CD4-positive, alpha-beta T cell treated with Interleukin-15 for 1 hour (primary cell): Measurements from ENCODE around the gene NGDN.
"Not testable (repeated sequence)": the region's sequence is repeated elsewhere in the genome, so short reads cannot be mapped to it uniquely, and the experiment has no call there.

Experiments
- DNase-seq: peaks from one replicate; pipeline ENCODE4 v3.0.0-alpha.2; 2020

NGDN gene, protein sequence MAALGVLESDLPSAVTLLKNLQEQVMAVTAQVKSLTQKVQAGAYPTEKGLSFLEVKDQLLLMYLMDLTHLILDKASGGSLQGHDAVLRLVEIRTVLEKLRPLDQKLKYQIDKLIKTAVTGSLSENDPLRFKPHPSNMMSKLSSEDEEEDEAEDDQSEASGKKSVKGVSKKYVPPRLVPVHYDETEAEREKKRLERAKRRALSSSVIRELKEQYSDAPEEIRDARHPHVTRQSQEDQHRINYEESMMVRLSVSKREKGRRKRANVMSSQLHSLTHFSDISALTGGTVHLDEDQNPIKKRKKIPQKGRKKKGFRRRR

GRCh38 chr14:23469127-23469905, at the start of gene NGDN:
Gene NGDN (plus strand): TSS chr14:23469703. CDS start chr14:23469716, 13 bp downstream.
- DNase-seq: peak; percentile 97

- no peak for DNase-seq
These were observed 47.9 kb upstream of the NGDN start for GRCh38 chr14:23421594-23421993.

- no peak for DNase-seq
These were observed 45.8 kb upstream of the NGDN start for GRCh38 chr14:23423657-23424056.

DNA sequence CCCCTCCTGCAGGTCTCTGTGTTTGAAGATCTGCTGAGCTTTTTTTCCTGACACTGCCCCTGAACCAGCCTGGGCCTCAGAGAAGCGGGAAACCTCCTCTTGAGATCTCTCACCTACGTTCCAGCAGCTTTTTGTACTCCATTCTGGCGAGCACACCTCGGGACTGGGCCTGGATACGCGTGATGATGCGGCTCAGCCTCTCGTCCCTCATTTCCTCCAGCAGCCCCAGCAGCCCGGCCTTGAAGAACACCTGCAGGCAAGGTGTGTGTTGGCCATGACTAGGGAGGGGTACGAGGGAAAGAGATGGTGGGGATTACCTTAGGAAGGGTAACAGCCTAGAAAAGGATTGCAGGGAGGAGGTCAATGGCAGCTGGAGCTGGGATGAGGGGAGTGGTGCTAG, 44.3 kb upstream of the NGDN start:
- DNase-seq: no peak

DNA sequence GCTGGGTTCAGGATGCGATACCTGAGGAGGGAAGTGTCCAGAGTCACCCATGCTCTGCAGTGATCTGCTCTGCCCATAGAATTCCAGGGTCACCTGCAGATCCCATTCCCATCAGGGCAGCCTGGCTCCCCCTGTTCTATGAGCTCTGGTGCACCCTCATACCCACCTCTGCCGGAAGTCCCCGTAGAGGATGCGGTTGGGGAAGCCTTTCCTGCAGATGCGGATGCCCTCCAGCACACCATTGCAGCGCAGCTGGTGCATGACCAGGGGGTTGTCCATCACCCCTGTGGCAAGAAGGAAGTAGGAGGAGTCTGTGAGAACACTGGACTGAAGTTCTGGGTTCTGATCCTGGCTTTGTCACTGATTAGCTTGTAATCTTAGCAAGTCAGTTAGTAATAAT, 43.7 kb upstream of the NGDN start:
- not testable (repeated sequence) for DNase-seq

DNA sequence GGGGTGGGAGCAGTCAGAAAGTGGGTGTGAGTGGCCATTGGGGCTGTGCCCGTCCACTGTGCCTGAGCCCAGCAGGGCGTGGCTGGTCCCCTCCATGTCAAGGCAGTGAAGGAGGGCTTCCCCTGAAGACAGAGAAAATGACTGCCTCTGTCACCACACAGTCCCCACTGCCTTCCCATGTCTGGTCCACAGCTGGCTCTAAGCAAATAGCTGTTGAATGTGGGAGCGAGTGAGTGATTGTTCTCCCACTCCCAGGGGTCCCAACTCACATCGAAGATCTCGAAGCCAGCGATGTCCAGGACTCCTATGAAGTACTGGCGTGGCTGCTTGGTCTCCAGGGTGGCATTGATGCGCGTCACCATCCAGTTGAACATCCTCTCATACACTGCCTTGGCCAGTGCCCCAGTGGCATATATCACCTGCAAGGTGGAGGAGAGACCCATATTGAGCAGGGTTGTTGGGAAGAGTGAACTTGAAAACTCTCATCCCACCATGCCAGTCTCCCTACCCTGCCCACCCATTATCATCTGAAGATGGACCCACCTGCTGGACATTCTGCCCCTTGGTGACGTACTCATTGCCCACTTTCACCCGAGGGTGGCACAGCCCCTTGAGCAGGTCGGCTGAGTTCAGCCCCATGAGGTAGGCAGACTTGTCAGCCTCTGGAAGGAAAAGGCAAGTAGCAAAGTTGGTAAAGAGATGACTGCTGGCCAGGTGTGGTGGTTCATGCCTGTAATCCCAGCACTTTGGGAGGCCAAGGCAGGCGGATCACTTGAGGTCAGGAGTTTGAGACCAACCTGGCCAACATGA, 40.6 kb upstream of the NGDN start:
- no peak for DNase-seq

GRCh38 chr14:23430016-23430722, 39.3 kb upstream of the NGDN start:
- DNase-seq: no peak

DNA sequence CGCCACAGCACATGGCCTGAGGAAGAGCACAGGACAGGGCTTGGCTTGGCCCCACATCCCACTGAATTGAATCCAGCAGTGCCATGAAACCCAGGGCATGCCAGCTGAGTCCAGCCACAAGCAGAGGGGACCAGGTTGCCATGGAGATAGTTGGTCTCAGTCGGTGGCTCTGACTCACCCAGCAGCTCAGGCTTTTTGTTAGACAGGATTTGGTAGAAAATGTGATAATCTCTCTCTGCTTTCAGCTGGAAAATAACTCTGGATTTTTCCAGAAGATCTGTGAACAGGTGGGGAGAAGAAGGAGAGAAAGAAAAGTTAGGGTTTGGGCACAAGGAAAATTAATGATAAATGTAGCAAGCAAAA, 38.8 kb upstream of the NGDN start:
- DNase-seq: no peak

DNA sequence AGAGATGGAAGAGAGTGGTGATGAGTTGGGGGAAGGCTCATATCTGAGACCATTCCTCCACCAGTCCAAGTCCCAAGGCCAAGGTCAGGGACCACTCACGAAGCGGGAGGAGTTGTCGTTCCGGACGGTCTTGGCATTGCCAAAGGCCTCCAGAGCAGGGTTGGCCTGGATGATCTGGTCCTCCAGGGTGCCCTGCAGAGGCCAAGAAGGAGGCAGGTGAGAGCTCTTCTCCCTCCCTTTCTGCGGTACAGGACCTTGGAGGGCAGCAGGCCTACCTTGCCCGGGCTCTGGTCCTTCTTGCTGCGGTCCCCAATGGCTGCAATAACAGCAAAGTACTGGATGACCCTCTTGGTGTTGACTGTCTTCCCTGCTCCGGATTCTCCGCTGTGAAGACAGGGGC, 38.0 kb upstream of the NGDN start:
- DNase-seq: no peak

DNA sequence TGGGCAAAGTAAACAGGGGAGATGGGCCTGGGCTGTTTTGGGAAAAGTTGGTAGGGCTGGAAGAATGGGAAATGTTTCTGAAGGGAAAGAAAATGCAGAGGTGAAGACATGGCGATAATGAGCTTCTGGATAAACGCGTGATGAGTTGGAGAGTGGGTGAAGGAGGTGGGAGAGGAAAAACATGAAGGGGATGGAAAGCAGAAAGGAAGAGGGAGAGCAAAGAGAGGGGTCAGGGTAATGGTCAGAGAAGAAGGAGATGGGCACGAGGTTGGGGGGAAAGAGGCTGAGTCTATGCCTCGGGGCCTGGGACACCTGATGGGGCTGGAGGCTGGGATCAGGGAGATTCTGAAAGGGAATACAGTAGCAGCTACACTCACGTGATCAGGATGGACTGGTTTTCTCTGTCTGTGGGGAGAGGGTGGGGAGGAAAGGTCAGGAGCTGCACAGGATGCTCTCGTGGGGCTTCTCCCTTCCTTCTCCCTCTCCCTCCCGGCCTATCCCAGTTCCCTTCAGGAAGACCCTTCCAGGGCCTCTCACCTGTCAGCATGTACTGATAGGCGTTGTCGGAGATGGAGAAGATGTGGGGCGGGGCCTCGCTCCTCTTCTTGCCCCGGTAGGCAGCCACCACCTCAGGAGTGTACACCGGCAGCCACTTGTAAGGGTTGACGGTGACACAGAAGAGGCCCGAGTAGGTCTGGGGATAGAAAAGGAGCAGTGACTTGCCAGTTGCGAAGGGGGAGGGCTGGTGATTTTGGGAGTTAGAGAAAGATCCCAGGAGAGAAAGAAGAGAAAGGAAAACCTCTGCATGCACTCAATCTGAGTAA, 37.2 kb upstream of the NGDN start:
- DNase-seq: no peak

GRCh38 chr14:23432946-23433345, 36.6 kb upstream of the NGDN start:
- no peak for DNase-seq

GRCh38 chr14:23433457-23433856, 36.0 kb upstream of the NGDN start:
- no peak for DNase-seq

- no peak for DNase-seq
These were observed 34.8 kb upstream of the NGDN start for GRCh38 chr14:23434488-23435222.

- no peak for DNase-seq
These were observed 33.8 kb upstream of the NGDN start, which contains the start of gene MYH7 for GRCh38 chr14:23435543-23436326. Gene MYH7 (minus strand): TSS chr14:23435660. CDS start chr14:23433732, 1,928 bp downstream.

GRCh38 chr14:23436327-23437132, 33.0 kb upstream of the NGDN start:
- DNase-seq: no peak

DNA sequence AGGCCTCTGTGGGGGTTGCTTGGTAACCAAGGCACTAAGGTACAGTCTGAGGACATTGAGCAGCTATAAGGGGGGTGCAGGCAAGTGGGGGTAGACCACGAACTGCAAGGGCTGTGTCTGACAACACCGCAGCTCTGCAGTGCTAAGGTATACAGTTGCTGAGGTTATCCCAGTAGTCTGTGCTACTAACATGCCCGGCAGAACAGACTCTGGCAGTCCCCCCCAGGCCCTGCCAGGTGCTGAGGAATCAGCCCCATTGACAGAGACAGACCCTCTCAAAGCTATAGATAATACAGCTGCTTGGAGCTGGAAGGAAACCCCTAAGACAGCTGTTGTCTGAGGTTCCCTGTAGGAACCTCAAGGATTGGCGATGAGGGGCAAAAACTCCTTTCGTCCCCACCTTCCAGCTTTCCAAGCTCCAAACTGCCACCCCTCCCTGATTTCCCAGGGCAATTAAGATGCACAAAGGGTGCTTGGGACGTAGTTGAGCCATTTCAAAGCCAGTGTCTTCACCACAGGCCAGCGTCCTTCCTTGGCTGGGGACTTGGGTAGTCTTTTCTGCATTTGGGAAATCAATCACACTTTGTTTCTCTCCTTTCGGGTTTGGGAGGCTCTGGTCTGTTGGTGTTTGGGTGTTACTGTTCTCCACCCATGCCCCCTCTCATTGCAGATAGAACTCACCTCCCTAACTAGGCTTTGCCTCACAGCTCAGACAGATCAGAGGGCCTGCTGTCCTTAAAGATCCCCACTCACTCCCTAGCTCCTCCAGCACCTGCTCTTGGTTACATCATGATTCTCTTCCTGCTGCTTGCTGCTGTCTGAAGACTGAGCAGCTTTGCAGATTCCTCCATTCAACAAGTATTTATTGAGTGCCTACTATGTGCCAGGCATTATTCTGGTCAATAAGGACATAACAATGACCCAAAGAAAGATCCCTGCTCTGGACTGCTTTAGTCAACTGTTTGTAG, 32.1 kb upstream of the NGDN start:
- DNase-seq: no peak

- DNase-seq: no peak
These were observed 31.2 kb upstream of the NGDN start for GRCh38 chr14:23438101-23438971.
